SIG-M5 (cell line): ENCODE measurements around the gene CPZ.
"Not testable (repeated sequence)": the region's sequence is repeated elsewhere in the genome, so short reads cannot be mapped to it uniquely, and the experiment has no call there.

ENCODE experiments used
- DNase-seq: peaks from one replicate; lab custom pipeline; 2025; lab: John Stamatoyannopoulos, UW

The CPZ gene

GRCh38 chr4:8653326-8654000 is 60.9 kb downstream of the CPZ start:
- no peak for DNase-seq

DNA sequence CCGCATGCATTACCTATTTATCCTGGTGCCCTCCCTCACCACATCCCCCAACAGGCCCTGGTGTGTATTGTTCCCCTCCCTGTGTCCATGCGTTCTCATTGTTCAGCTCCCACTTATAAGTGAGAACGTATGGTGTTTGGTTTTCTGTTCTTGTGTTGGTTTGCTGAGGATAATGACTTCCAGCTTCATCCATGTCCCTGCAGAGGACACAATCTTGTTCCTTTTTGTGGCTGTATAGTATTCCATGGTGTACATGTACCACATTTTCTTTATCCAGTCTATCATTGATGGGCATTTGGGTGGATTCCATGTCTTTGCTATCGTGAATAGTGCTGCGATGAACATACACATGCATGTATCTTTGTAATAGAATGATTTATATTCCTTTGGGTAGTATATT is 61.6 kb downstream of the CPZ start:
- DNase-seq = not testable (repeated sequence)

DNA sequence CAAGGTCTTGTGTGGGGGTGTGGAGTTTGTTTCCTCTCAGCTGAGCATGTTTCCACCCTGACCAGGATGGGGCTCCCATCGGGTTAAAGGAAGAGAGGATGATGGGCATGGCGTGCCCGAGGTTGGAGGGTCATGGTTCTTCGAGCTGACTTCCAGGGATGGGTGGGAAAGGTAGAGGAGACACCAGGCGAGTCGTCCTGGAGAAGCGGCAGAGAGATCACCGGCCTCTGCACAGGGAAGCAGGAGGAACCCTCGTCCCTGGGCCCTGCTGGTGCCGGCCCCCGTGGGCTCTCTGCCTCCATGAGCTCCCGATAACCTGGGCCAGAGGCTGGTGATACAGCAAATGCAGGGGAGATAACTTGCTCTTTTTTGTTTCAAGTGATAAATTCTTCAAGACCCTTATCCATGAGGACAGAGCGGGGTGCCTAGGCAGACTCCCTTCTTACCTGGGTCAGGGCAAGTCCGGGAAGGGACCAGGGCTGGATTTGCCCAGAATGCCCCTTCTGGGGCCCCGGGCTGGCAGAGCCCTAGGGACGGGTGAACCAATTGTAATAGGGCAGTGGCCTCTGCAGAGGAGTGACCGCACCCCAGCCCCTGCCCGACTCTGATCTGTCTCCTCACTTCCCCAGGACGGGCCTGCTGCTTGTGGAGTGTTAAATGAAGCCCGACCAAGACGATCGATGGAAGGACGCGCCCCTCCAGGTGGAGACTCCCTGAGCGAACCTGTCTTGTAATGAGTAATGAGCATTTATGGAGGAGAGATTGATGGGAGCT is 63.0 kb downstream of the CPZ start:
- DNase-seq = no peak

- DNase-seq = no peak
These were observed 63.6 kb downstream of the CPZ start for GRCh38 chr4:8656185-8656517.

DNA sequence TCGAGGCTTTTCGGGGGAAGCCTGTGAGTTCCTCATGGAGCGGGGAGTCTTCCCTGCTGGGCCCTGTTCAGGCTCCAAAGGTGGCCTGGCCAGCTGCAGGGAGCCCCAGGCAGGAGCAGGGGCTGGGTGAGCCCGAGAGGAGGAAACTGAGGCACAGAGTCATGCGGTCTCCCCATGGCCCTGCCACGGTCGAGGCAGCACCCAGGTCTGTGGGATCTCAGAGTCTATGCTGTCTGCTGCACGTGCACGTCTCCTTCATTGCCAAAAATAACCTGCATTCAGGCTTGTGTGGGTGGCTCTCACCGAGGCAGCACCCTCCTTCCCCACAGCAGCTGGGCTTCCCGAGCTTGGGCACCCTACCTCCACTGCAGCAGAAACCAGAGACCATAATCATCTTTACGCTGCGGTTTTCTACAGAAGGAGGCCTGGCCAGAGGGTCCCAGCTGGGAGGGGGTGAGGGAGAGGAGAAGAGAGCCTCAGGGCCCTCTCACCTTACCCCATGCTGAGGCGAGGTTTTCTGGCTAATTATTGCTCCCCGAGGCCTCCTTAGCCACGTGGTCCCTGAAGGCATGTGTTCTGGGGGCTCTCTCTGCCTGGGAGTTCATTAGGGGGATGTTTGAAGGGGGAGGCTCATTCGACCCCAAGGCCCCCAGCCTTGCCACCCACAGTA is 64.3 kb downstream of the CPZ start:
- DNase-seq = no peak

- no peak for DNase-seq
These were observed 65.0 kb downstream of the CPZ start for GRCh38 chr4:8657381-8658088.

- no peak for DNase-seq
These were observed 70.2 kb downstream of the CPZ start for GRCh38 chr4:8662776-8663175.

DNA sequence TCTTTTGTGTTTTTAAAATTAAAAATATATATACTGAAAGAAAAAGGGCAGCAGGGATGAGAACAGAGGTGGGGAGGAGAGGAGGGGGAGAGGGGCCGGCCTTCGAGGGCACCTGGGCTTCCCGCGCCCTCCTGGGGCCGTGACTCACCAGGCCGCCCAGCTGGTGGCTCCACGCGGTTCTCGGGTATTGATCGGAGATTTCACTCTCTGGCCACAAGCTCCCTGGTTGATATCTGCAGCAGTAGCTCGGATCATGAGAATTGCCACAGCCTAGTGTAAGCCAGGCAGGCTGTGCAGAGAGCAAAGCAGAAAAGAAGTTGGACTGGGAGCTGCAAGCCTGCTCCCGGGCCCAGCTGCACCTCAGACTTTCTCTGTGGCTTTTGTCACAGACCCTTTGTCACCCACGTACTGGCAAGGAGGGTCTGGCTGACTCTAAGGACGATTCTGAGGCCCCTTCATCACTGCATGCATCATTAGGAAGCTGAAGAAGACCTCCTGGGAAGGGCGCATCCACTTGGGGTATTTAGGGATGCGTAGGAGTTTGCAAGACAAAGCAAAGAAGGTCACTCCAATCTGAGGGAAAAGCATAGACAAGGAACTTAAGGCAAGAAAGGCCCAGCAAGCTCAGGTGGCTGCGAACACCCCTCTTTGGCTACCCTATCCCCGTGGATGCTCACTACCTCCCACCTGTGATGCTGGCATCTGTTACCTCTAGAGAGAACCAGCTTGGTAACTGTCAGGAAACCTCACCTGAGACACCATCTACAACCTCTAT is 71.7 kb downstream of the CPZ start:
- DNase-seq = no peak

GRCh38 chr4:8664976-8665375 is 72.4 kb downstream of the CPZ start:
- no peak for DNase-seq

- DNase-seq = no peak
These were observed 73.1 kb downstream of the CPZ start for GRCh38 chr4:8665406-8666360.

DNA sequence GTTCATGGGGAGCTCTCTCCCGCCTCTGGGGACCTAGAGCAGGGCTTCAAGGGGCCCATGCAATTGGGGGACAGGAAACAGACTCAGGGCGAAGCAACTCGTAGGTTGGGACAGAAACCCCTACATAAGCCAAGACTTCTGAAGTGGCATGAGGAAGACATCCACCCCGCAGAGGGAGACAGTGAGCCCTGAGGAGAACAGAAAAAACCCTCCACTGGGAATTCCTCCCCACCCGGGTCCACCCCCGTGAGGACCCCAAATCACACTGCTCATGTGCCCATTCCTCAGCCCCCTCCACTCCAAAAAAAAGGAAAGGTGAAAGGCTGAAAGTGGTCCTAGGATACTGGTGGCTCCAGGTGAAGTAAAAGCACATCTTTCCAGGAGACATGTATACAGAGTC is 74.0 kb downstream of the CPZ start:
- no peak for DNase-seq
